Activated CD4-positive, alpha-beta T cell treated with anti-CD3 and anti-CD28 coated beads, Interleukin-2, Interleukin-4, amounts not matched to agents 100 ng/mL and 50 ng/mL, durations not matched to agents 16 hours and 8 hours (primary cell): Measurements from ENCODE around the gene MRPS11.
"Not testable (repeated sequence)": the region's sequence is repeated elsewhere in the genome, so short reads cannot be mapped to it uniquely, and the experiment has no call there.

Experiments used
- DNase-seq: peaks from one replicate; pipeline ENCODE4 v3.0.0-alpha.2; 2020; ENCODE audit warnings: low spot score

The MRPS11 gene

DNA sequence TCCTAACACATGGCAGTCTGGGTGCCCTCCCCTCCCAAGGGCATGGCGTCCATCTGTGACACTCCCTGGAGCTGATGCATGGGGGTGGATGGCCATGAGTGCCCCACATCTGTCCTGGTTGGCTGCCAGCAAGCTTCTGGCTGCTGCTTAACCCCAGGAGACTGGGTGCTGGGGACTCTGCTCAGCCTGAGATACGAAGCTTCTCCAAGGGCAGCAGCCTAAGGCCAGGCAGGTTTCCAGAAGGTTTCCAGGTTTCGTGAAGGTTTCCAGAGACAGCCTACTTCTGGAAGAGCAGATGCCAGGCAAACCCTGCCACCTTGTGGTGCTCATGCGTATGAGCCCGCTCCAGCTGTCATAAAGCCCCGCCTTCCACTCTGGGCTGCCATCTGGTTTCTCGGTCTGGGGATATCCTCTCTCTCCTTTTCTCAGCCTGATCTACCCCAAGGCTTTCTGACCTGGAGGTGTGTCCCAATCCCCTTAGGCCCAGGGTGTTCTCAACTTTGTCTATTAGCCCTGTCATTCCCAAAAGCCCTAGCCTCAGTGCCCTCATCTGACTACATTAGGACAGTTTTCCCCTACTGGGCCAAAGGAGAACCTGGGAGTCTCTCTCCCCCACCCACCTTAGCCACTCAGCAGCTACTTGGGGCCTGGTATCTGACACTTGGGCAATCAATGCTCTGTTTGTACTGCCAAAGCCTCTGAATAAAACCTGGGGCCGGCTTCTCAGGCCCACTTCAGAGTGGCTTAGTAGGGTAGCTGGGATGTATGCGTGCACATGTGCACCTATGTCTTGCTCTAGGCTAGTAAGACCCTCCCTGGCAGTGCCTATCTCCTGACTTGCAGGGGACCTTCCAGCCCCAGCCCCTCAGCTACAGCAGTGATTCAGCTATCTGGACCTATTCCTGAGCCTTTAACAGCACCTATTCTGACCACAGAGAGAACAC lies 12.4 kb upstream of the MRPS11 start:
- DNase-seq = peak; percentile 50

DNA sequence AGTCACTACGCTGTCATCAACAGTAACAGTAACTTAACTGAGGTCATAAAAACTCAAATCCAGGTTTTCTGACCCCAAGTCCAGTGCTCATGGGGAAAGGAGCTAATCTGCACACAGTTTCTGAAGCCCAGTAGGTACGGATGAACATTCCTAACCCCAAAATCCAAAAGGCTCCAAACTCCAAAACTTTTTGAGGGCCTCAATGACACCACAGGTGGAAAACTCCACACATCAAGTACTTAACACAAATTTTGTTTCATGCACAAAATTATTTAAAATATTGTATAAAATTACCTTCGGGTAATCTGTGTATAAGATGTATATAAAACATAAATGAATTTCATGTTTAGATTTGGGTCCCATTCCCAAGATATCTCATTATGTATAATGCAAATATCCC lies 10.8 kb upstream of the MRPS11 start:
- DNase-seq = no peak

DNA sequence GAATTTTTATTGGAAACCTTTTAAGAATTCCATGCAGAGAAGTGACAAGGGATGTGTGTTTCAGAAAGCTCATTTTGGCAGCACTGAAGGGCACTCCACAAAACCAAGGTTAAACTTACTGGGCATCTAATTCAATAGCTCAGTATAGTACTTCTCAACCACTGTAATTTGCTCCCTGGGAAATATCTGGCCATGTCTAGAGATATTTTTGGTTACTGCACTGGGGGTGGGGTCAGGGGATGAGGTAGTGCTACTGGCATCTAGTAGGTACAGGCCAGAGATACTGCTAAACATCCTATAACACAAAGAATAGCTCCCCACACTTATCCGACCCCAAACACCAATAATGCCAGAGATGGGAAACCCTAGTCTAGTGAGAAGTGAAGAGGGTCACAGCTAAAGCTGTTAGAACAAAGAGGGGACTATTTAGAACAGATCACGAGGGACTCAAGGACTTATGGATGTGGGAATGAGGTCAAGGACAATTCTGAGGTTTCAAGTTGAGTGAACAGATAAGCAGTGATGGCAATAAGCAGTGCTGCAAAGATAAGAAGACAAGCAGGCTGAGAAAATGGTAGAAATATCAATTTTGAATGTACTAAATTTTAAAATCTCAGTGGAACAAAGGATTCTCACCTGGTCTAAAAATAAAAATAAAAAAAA lies 3.5 kb upstream of the MRPS11 start:
- DNase-seq = no peak

DNA sequence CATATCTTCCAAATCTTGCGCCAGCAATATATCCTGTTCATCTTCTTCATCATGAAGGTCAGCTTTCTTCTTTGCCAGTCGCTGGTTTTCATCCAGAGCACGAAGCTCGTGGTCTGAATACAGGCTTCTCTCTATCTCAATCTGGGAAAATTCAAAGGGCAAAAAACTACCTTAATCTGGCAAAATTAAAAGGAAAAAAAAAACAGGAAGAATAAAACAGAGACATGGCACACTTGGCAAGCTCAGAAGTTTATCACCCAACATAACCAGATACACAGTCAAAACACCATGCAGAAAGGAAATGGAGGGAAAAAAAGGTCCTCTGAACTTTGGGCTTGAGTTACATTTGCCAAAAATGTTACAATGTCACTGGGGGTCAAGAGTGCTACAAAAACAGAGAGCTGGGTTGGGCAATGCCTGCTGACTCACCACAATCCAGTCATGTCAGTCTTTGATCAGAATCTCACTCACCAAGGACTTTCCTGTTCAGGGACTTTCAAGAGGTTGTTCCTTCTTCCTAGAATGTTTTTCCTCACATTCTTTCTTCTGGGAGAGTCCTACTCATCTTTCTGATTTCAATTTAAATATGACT lies 1.8 kb upstream of the MRPS11 start:
- peak; percentile 38 for DNase-seq

DNA sequence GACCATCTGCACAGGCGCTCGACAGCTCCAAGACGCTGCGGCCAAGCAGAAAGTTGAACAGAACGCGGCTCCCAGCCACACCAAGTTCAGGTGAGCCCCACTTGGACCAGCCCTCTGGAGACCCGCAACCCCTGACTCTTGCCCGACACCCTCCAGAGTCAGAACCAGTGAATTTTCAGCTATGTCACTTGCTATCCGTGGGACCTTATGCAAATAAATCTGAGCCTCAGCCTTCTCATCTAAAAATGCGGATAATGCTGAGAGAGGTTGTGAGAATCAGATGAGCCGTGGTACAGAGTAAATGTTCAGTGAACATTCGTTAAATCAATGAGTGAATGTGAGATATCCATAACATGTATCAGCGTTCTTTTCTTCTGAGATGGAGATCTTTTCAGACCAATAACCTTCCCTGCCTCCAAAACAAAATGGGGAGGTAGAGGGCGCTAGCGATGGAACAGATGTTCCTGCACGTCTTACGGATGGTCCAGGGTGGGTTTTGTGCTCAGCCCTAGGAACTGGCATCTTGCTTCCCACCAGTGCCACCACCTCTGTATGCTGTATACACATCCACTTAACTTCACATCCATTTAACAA lies 524 bp downstream of the MRPS11 start:
- DNase-seq = no peak

DNA sequence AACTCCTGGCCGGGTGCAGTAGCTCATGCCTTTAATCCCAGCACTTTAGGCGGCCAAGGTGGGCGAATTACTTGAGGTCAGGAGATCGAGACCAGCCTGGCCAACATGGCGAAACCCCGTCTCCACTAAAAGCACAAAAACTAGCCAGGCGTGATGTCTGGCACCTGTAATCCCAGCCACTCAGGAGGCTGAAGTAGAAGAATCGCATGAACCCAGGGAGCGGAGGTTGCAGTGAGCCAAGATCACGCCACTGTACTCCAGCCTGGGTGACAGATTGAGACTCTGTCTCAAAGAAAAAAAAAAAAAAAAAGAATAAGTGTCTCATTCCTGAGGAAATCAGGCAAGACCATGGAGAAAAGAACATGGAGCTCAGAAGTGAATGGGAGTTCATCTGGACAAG lies 1.2 kb downstream of the MRPS11 start:
- DNase-seq = not testable (repeated sequence)

DNA sequence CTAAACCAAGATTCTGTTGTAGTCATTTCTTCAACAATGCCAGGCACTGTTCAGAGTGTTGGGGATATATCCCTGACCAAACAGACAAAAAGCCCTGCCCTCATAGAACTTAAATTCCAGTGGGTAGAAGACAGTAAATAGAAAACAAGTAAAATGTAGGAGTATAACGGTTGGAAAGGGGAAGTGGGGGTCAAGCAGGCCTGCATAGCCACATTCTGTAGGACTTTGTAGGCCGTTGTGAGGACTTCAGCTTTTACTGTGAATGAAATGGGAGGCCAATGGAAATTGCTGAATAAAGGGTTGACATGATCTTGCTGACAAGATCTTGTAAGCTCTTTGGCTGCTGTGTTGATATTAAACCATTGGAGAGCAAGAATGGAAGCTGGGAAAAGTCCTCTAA lies 1.8 kb downstream of the MRPS11 start:
- no peak for DNase-seq

DNA sequence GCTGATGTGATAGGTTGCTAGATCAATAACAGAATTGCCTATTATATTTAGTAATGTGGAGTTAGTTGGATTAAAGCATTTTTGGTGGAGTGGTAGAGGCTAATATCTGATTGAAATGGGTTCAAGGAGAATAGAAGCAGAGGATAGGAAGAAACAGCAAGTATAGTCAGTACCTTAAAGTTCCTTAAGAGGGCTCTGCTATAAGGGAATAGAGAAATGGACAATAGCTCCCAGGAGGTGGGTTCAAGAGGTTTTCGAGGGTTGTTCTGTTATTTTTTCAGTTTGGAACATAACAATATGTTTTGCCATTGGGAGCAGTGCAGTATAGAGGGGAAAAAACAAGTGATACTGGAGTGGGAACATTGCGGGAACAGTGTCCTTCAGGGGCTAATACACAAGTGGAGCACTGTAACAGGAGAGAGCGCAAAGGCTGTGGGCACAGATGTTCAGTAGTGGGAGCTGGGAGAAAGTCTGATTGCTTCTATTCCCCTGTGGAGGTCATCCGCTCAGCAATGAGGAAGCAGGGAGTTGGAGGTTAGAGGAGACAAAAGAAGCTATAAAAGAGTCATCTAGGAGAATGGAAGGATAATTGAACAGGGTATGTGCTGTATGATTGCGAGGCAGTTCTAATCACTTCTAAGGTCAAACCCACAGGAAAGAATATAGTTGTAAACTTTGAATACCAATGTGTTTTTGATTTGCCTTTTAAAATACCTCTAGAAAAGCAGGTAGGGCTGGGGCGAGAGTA lies 3.3 kb downstream of the MRPS11 start:
- DNase-seq = no peak

DNA sequence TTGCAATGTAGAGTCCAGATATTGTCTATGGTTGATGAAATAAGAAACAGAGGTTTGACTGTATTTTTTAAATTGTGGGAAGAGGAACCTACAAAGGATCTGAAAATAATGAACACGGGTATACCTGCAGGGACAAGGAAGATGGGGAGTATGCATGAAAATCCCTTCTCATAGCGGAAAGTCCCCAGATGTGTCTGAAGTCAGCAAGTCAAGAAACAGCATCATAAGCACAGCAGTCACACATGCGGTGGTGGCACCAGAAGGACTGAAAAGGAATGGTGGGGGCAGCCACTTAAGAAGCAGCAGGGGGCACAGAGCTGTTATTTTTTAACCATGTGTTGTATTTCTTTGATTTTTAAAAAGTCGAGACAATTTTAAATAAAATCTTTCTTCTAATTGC lies 4.7 kb downstream of the MRPS11 start:
- DNase-seq = peak; percentile 11

DNA sequence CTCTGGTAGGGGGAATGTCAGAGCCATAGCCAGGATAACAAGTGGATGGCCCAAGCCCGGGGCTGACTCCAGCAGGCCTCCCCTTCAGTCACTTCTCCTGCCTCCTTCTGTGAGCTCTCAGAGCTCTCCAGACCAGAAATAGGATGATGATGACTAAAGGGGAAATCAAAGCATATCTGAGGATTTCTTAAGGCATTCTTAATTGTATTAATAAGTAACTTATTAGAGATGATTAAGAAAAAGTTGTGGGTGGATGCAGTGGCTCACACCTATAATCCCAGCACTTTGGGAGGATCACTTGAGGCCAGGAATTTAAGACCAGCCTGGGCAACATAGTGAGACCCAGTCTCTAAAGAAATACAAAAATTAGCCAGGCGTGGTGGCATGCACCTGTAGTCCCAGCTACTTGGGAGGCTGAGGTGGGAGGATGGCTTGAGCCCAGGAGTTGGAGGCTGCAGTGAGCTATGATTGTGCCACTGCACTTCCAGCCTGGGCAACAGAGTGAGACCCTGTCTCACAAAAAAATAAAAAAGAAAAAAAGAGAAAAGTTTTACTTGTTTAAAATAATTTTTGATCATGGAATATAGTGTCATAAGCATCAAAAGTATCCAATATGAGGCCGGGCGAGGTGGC lies 6.3 kb downstream of the MRPS11 start:
- DNase-seq = not testable (repeated sequence)

DNA sequence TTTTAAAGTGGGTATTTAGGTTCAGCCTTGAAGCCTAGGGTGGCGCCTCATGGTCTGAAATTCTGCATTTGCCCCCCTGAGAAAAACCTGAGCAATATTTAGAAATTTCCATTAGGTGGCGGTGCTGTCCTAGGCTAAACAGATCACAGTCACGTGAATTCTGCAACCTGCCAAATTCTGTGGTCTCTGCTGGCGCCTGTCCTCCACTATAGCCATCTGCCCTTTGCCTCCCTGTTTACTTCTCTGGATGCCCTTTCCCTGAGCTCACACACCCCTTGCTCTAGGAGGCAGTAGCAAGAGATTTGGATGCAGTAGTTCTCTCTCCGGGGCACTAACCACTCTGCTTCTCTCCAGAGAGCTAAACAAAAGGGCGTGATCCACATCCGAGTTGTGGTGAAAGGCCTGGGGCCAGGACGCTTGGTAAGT lies 9.1 kb downstream of the MRPS11 start:
- peak; percentile 22 for DNase-seq

DNA sequence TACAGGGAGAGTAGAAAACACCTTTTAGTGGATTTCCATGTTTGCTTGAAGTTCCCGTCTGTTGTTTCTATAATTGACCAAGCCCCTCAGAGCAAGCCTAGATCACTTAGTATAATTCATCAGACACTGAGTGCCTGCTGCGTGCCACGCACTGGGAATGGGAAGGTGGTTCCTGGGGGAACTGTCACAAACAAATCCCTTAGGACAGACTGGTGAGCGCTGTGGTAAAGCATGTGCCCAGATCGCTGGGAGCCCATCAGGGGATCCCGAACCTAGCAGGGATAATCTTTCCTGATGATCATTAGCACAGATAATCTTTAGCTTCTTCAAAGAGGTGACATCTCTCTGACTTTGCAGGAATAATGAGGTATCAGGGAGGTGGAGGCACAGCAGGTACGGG lies 9.6 kb downstream of the MRPS11 start:
- DNase-seq = no peak

DNA sequence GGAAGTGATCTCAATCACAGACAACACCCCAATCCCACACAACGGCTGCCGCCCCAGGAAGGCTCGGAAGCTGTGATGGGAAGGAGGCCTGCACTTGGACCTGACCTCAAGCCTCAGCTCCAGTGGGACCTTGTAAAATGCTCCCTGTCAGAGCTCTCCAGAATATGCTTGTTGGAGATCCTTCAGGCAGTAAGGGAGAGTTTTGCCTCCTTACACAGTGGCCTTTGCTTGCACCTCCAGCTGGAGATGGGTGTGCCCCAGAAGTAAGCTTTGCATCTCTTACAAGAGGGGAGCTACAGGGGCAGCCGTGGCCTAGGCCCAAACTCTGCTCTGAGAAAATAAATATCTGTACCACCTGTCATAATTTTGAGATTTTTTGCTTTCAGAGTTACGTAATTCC lies 10.4 kb downstream of the MRPS11 start:
- no peak for DNase-seq

DNA sequence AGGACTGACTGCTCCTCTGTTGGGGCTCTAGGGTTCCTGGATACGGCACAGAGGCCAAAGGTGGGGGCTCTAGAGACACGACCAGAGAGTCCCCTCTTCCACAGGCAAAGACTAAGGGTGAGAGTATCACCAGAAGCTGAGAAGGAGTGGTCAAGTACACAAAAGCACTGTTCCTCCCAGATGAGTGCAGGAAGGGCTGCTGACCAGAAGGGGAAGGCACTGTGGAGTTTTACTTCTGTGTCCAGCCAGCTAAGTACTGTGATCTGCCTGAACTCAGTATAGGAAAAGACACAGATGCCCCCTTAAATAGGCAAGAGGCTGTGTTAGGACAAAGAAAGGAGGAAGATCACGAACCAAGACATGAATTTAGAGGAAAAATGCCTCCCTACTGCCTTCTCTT lies 11.7 kb downstream of the MRPS11 start:
- no peak for DNase-seq

DNA sequence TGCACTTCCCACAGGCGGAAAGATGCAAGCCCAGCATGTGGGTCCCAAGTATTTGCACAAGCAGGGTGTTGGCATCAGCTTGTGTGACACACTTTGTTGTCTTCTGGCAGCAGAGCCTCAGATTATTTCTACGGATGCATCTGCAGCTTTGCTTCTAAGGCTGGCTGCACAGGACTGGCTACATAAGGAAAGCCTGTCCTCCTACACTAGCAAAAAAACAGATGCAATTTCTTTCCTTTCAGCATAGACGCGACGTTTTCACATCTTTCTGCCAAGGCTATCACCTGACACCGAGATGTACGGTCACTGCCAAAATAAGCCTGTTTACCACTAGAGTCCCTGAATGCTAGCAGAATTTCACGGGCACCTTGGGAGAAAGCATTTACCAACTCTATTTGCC lies 13.5 kb downstream of the MRPS11 start:
- DNase-seq = no peak

DNA sequence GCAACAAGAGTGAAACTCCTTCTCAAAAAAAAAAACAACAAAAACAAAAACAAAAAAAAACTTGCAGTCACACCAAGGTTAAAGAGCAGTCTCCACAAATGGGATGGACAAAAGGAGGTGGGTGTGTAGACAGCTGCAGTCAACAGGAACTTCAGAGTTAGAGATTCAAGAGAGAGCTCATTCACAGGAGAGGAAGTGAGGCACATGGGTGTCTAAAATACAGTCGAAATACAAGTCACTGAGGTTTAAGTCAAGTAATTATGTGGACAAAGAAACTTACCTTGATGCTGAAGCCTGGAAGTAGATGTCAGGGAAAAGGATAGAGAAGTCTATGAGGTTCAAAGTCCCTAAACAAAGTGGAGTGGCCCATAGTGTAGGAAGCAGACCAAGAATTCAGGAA lies 14.8 kb downstream of the MRPS11 start:
- no peak for DNase-seq

DNA sequence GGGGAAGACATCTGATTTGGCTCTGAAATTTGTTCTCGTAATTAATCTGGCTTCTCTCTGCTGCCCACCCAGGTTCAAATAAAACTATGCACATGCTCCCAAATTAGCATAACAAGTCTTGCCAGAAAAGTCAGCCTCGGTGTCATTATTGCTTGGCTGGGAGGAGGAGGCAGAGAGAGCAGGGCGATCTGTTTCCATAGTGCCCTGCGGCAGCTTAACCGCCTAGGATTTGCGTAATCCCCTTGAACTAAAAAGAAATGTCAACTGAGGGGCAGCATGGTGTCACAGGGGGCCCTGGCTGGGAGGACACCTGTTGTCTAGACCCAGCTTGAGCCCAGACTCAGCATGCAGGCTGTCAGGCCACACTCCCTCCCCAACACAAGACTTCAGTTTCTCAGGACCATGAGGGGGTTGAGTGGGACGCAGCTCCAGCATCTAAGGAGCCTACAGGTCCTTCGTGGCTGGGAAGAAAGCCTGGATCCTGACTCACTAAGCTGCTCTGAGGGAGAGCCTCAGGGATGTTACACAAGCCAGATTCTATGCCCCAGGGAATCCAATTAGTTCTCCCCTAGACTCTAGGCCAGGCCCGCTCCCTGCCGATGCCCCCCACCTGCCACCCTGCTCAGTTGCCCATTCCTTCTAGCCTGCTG lies 17.3 kb downstream of the MRPS11 start:
- DNase-seq = no peak

DNA sequence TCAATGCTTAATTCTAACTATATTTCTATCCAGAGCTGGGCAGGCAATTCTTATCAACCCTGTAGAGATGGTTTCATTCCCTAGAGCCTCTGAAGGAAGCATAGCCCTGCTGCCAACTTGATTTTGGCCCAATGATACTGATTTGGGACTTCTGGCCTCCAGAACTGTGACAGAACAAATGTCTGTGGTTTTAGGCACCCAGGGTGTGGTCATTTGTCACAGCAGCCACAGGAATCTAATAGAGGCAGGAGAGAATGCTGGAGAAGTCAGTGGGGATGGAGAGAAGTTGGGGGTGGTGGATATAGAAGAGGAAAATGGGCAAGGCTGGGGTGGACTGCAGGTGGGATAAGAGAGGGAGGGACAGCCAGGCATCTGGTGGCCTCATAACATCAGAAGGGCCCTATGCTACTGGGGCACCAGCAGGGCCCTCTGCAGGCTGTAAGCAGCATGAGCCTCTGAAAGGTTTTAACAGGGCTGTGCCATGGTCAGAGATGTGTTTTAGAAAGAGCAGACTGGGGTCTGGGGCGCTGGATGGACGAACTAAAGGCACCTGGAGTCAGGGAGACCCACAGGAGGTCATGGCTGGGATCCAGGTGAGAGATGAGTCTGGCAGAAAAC lies 19.8 kb downstream of the MRPS11 start:
- no peak for DNase-seq

DNA sequence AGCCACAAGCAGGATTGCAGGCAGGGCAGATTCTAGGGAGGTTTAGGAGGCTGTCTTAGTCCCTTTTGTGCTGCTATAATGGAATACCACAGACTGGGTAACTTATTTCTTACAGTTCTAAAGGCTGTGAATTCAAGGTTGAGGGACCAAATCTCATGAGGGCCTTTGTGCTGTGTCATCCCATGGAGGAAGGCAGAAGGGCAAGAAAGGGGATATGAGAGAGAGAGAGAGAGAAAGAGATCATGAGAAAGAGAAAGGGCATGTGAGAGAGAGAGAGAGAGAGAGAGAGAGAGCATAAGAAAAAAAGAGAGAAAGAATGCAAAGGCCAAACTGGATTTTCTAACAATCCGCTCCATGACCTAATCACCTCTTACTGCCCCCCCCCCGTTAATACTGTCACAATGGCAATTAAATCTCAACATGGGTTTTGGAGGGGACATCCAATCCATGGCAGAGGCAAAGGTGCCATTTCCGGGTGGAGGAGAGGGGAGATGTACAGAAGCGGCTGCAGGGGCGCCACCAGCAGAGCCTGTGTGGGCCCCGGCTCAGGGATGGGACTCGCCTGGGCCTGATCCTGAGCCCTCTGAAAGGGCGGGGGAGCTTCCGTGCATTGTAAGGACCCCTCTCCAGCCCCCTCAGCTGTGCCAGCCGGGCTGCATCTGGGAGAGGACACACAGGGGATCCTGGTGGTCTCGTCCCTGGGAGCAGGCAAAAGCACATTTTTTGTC lies 20.5 kb downstream of the MRPS11 start:
- no peak for DNase-seq

DNA sequence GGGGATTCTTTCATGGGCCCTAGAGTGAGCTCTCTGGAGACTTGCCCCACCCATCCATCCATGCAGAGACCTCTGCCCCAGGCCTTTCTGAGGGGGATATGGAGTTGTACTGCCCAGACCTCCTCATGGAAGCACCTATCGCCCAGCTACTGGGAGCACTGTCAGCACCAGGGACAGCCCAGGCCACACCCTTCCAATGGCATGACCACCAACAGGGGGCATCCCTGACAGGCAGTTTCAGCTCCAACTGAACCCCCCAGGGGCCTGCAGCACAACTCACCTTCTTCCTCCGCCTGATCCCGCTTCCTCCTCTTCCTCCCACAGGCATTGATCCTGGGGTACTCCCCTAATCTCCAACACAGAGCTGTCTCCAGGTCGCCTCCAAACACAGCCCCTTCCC lies 21.8 kb downstream of the MRPS11 start:
- no peak for DNase-seq
